Measurements from ENCODE around the gene RNF43. TPM values are rescaled to one million over a fixed set of nuclear protein-coding genes. Genes with fewer than 3 reads are reported as not detected.

The RNF43 gene
- total RNA-seq, 1 experiment from 2014 or later: 6.7 TPM

GRCh38 chr17:58413684-58414083 is 3.6 kb downstream of the RNF43 start:
- H3K36me3 Mint-ChIP-seq (ENCODE audit: insufficient read depth, unreplicated experiment): peaks cover 5% of the 10 kb centered on the region
- H3K4me3 Mint-ChIP-seq (ENCODE audit: unreplicated experiment): peak overlapping the region; percentile 84
- intact Hi-C loops (cut with micrococcal nuclease): no loop called here
- no TSS peak for BruUV-seq (replicated peaks)
- no peaks in the 10 kb centered on the region for H3K9me3 Mint-ChIP-seq (ENCODE audit: unreplicated experiment)
- peak overlapping the region; percentile 95 for H3K27ac Mint-ChIP-seq (ENCODE audit: low read depth, unreplicated experiment)
- ChIA-PET POLR2A (interaction anchor here (0.6 to 6.1 kb wide), 13 partner anchors 9 to 407 kb away, joined by 3 to 436 read pairs (median 6); partner anchors contain the start of genes MTMR4, RAD51C, SRSF1 and SUPT4H1), CTCF (interaction anchor here (0.8 to 2.9 kb wide), 2 partner anchors 63 to 96 kb away, joined by 3 to 9 read pairs; no protein-coding TSS in a partner anchor)
- H3K27me3 Mint-ChIP-seq (ENCODE audit: insufficient read depth, unreplicated experiment): no peaks in the 10 kb centered on the region
- H3K4me1 Mint-ChIP-seq (ENCODE audit: insufficient read depth, unreplicated experiment): peaks cover 50% of the 10 kb centered on the region
- DNase-seq (ENCODE audit: unreplicated experiment): peak; percentile 33
- TF ChIP-seq, protein P1, sequence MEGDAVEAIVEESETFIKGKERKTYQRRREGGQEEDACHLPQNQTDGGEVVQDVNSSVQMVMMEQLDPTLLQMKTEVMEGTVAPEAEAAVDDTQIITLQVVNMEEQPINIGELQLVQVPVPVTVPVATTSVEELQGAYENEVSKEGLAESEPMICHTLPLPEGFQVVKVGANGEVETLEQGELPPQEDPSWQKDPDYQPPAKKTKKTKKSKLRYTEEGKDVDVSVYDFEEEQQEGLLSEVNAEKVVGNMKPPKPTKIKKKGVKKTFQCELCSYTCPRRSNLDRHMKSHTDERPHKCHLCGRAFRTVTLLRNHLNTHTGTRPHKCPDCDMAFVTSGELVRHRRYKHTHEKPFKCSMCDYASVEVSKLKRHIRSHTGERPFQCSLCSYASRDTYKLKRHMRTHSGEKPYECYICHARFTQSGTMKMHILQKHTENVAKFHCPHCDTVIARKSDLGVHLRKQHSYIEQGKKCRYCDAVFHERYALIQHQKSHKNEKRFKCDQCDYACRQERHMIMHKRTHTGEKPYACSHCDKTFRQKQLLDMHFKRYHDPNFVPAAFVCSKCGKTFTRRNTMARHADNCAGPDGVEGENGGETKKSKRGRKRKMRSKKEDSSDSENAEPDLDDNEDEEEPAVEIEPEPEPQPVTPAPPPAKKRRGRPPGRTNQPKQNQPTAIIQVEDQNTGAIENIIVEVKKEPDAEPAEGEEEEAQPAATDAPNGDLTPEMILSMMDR (IDR thresholded peaks at IDR 0.05; ENCODE audit: unreplicated experiment): no peak

DNA sequence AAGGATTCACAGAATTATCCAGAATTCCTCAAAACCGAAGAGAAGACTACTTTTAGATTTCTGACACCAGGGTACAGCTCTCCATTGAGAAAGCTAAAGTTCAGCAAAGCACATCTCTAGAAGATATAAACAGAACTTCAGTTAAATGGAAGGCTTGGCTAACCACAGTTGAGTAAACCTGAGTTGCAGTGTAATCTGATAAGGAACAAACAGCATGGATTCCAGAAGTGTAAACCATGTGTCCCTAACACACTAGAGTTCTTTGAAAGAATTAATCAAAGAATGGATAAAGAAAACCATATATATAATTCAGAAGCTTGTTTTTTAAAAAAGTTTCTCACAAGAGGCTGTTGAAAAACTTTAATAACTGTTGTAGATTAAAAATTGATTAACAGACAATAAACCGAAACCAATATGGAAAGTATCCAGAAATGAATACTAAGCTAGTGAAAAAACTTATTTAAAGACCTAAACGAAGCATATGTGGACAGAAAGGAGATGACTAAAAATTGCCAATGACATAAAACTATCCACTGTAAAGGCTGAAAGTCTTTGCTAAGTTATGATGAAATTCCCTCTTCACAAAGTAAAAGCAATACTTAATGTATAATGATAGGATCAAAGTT is 4.3 kb downstream of the RNF43 start:
- peak; percentile 42 for DNase-seq (ENCODE audit: unreplicated experiment)
- BruUV-seq (replicated peaks): no TSS peak
- intact Hi-C loops (cut with micrococcal nuclease): no loop called here

GRCh38 chr17:58412064-58412703 is 5.2 kb downstream of the RNF43 start:
- Mint-ChIP-seq H3K27me3 (ENCODE audit: insufficient read depth, unreplicated experiment) (no peaks in the 10 kb centered on the region), H3K27ac (ENCODE audit: low read depth, unreplicated experiment) (peak overlapping the region; percentile 95), H3K36me3 (ENCODE audit: insufficient read depth, unreplicated experiment) (peaks cover 5% of the 10 kb centered on the region), H3K4me1 (ENCODE audit: insufficient read depth, unreplicated experiment) (peaks cover 43% of the 10 kb centered on the region), H3K4me3 (ENCODE audit: unreplicated experiment) (peak overlapping the region; percentile 84), H3K9me3 (ENCODE audit: unreplicated experiment) (no peaks in the 10 kb centered on the region)
- DNase-seq (ENCODE audit: unreplicated experiment): no peak
- no TSS peak for BruUV-seq (replicated peaks)
- TF ChIP-seq, protein P1 (IDR thresholded peaks at IDR 0.05; ENCODE audit: unreplicated experiment): no peak
- intact Hi-C loops (cut with micrococcal nuclease): no loop called here
- ChIA-PET POLR2A (interaction anchor here (0.9 to 6.1 kb wide), 9 partner anchors 8 to 220 kb away, joined by 3 to 436 read pairs (median 12); partner anchors contain the start of gene SUPT4H1), CTCF (no interaction called here)

More for the DNA sequence above, 4.3 kb downstream of the RNF43 start:
- Mint-ChIP-seq H3K27ac (ENCODE audit: low read depth, unreplicated experiment) (peak overlapping the region; percentile 95), H3K4me1 (ENCODE audit: insufficient read depth, unreplicated experiment) (peaks cover 50% of the 10 kb centered on the region), H3K27me3 (ENCODE audit: insufficient read depth, unreplicated experiment) (no peaks in the 10 kb centered on the region), H3K4me3 (ENCODE audit: unreplicated experiment) (peak overlapping the region; percentile 84), H3K36me3 (ENCODE audit: insufficient read depth, unreplicated experiment) (peaks cover 5% of the 10 kb centered on the region), H3K9me3 (ENCODE audit: unreplicated experiment) (no peaks in the 10 kb centered on the region)
- POLR2A ChIA-PET: interaction anchor here (0.6 to 6.1 kb wide), 9 partner anchors 9 to 407 kb away, joined by 3 to 436 read pairs (median 6); partner anchors contain the start of genes SRSF1 and SUPT4H1
- CTCF ChIA-PET: interaction anchor here (2.9 kb wide), 1 partner anchor 96 kb away, joined by 9 read pairs; no protein-coding TSS in a partner anchor
- TF ChIP-seq, protein P1 (IDR thresholded peaks at IDR 0.05; ENCODE audit: unreplicated experiment): no peak

- peaks cover 5% of the 10 kb centered on the region for H3K36me3 Mint-ChIP-seq (ENCODE audit: insufficient read depth, unreplicated experiment)
- peak; percentile 21 for DNase-seq (ENCODE audit: unreplicated experiment)
- no TSS peak for BruUV-seq (replicated peaks)
- H3K4me1 Mint-ChIP-seq (ENCODE audit: insufficient read depth, unreplicated experiment): peaks cover 42% of the 10 kb centered on the region
- H3K27ac Mint-ChIP-seq (ENCODE audit: low read depth, unreplicated experiment): no peak overlapping the region
- no peaks in the 10 kb centered on the region for H3K27me3 Mint-ChIP-seq (ENCODE audit: insufficient read depth, unreplicated experiment)
- no peaks in the 10 kb centered on the region for H3K9me3 Mint-ChIP-seq (ENCODE audit: unreplicated experiment)
- peak overlapping the region; percentile 84 for H3K4me3 Mint-ChIP-seq (ENCODE audit: unreplicated experiment)
- CTCF ChIA-PET: interaction anchor here (0.6 kb wide), 1 partner anchor 281 kb away, joined by 4 read pairs; no protein-coding TSS in a partner anchor
- TF ChIP-seq, protein P1 (IDR thresholded peaks at IDR 0.05; ENCODE audit: unreplicated experiment): no peak
- intact Hi-C loops (cut with micrococcal nuclease): no loop called here
- POLR2A ChIA-PET: interaction anchor here (0.7 to 4.0 kb wide), 7 partner anchors 10 to 424 kb away, joined by 3 to 51 read pairs (median 4); partner anchors contain the start of gene SUPT4H1
These were observed 5.9 kb downstream of the RNF43 start for GRCh38 chr17:58411408-58411894.
